ENCODE results near the gene KPNB1. TPM values are rescaled to one million over a fixed set of nuclear protein-coding genes. Genes with fewer than 3 reads are reported as not detected.

The KPNB1 gene
- total and polyA plus RNA-seq, 2 of the 8 experiments (the other 6 are each of a cell fraction or from before 2014, with no cell fraction given) = 171 to 625 TPM

GRCh38 chr17:47629826-47630225 is 19.9 kb upstream of the KPNB1 start (continued):
- no peak for TF ChIP-seq CHD7 (IDR thresholded peaks at IDR 0.05; ENCODE audit: insufficient replicate concordance, low read length)
- no peak for TF ChIP-seq USF2 (IDR thresholded peaks at IDR 0.05; ENCODE audit: low read length)
- TF ChIP-seq RXRA (IDR thresholded peaks at IDR 0.05; ENCODE audit: insufficient read depth, low read depth, low read length) = no peak
- TF ChIP-seq NRF1 (IDR thresholded peaks at IDR 0.05; ENCODE audit: low read depth, low read length) = no peak
